ENCODE data around the gene FADS1. TPM values are rescaled to one million over a fixed set of nuclear protein-coding genes. Genes with fewer than 3 reads are reported as not detected.

FADS1 gene
- total and polyA plus RNA-seq, 2 of the 8 experiments (the other 6 are each of a cell fraction or from before 2014, with no cell fraction given): 115 to 141 TPM

GRCh38 chr11:61775106-61775505 lies 41.7 kb downstream of the FADS1 start:
- Histone ChIP-seq H3K27ac (ENCODE audit: low read depth, low read length) (no peak overlapping the region), H3K23me2 (ENCODE audit: low read depth, low read length) (no peaks in the 10 kb centered on the region), H4K5ac (ENCODE audit: insufficient read length, low read depth, low read length) (no peak overlapping the region), H3K4me2 (ENCODE audit: insufficient read depth in 1 of 2, low read depth in 2 of 2, low read length in 2 of 2) (no peak overlapping the region), H3K23ac (ENCODE audit: insufficient read length) (no peak overlapping the region), H2AFZ (ENCODE audit: low read length) (no peak overlapping the region), H2BK5ac (ENCODE audit: low read depth, low read length) (no peak overlapping the region), H2AK5ac (ENCODE audit: low read depth, low read length) (0 out of 2 replicates have a peak overlapping the region, but pooled peaks have one; percentile 39), H3K79me2 (ENCODE audit: control insufficient read depth in 1 of 2, insufficient read depth in 2 of 2, low read length in 2 of 2) (no peaks in the 10 kb centered on the region), H3K4me3 (ENCODE audit: extremely low read depth in 1 of 4, insufficient read depth in 2 of 4, low read depth in 3 of 4, low read length in 4 of 4) (no peak overlapping the region), H3K4ac (replicated peaks; ENCODE audit: insufficient read length, low read depth, low read length) (no peak overlapping the region), H2BK12ac (ENCODE audit: low read depth, low read length) (no peak overlapping the region), H3K79me1 (ENCODE audit: low read depth, low read length) (no peaks in the 10 kb centered on the region), H2BK20ac (ENCODE audit: low read length) (no peak overlapping the region), H3K36me3 (ENCODE audit: control insufficient read depth in 2 of 4, insufficient read depth in 4 of 4, low read length in 3 of 4) (no peaks in the 10 kb centered on the region), H3K56ac (replicated peaks; ENCODE audit: insufficient read length, low read depth, low read length) (no peak overlapping the region), H3K4me1 (replicated peaks in 1 of 4; ENCODE audit: control insufficient read depth in 3 of 4, insufficient read depth in 4 of 4, low read length in 3 of 4) (peaks cover 0 to 19% (median 10%) of the 10 kb centered on the region in 4 experiments; a peak in 6 of 7 replicates), H3K18ac (ENCODE audit: extremely low read depth, low read length) (no peak overlapping the region), H4K8ac (ENCODE audit: extremely low read depth, insufficient read depth, low read length) (no peak overlapping the region), H2BK120ac (replicated peaks; ENCODE audit: low read depth, low read length) (no peak overlapping the region), H4K91ac (replicated peaks; ENCODE audit: insufficient read length, low read length) (no peak overlapping the region), H3K9ac (replicated peaks in 1 of 4; ENCODE audit: extremely low read depth in 1 of 4, low read depth in 3 of 4, low read length in 3 of 4) (no peak overlapping the region), H3K27me3 (replicated peaks in 1 of 4; ENCODE audit: control insufficient read depth in 3 of 4, extremely low read depth in 1 of 4, insufficient read depth in 3 of 4, low read length in 3 of 4) (no peaks in the 10 kb centered on the region; a peak in 1 of 7 replicates), H3K9me3 (ENCODE audit: insufficient read depth in 2 of 2, low read depth in 1 of 2, low read length in 1 of 2) (no peaks in the 10 kb centered on the region), H4K20me1 (replicated peaks in 1 of 2; ENCODE audit: control insufficient read depth in 1 of 2, insufficient read depth in 2 of 2, low read length in 2 of 2) (no peaks in the 10 kb centered on the region), H3K14ac (ENCODE audit: insufficient read length) (no peak overlapping the region), H2BK15ac (ENCODE audit: low read length) (no peak overlapping the region)
- DNase-seq (ENCODE audit: low read depth in 1 of 2, low spot score in 2 of 2): no peak
- ChIA-PET POLR2A (ENCODE audit: partially characterized antibody) (interaction anchor here (0.7 to 4.0 kb wide), 3 partner anchors 13 to 22 kb away, joined by 4 to 16 read pairs (median 6); no protein-coding TSS in a partner anchor), CTCF (ENCODE audit: partially characterized antibody) (interaction anchor here (0.9 to 7.2 kb wide), 16 partner anchors 8 to 93 kb away, joined by 3 to 52 read pairs (median 4); partner anchors contain the start of genes FEN1, MYRF and TMEM258)
- FAIRE-seq: no peak
- TF ChIP-seq SP1 (IDR thresholded peaks at IDR 0.05; ENCODE audit: low read depth, low read length): no peak
- TF ChIP-seq E2F6 (IDR thresholded peaks at IDR 0.05): no peak
- WGBS, 2 experiments (ENCODE audit: extremely low coverage in 1 of 2, insufficient coverage in 1 of 2, insufficient read length in 1 of 2, insufficient replicate concordance in 2 of 2, low coverage in 1 of 2, low lambda C conversion rate in 2 of 2, missing lambda C conversion rate in 1 of 2): 87% methylated on average over 3 of the region's 6 CpGs; no CpG with 5 or more reads in 1 of the 2 experiments
